Stimulated activated CD4-positive, alpha-beta T cell treated with anti-CD3 and anti-CD28 coated beads, Interleukin-15, amount 100 ng/mL, for 1 hour (primary cell): Measurements from ENCODE around the gene EPRS1.
A peak's percentile ranks its signal among the peaks of the same experiment; 100 is the strongest.
"Not testable (repeated sequence)": the region's sequence is repeated elsewhere in the genome, so short reads cannot be mapped to it uniquely, and the experiment has no call there.

ENCODE experiments used
- DNase-seq, 2 donors: peaks; one replicate each; pipeline ENCODE4 v3.0.0-alpha.2; 2020; ENCODE audit warnings: low read depth in 1 of 2, low spot score in 1 of 2

EPRS1 gene

GRCh38 chr1:220046052-220046930 is at the start of gene EPRS1:
EPRS1 (minus strand) TSS chr1:220046505; CDS start chr1:220046388, 117 bp downstream.
- DNase-seq: peak; percentile 86 to 87

DNA sequence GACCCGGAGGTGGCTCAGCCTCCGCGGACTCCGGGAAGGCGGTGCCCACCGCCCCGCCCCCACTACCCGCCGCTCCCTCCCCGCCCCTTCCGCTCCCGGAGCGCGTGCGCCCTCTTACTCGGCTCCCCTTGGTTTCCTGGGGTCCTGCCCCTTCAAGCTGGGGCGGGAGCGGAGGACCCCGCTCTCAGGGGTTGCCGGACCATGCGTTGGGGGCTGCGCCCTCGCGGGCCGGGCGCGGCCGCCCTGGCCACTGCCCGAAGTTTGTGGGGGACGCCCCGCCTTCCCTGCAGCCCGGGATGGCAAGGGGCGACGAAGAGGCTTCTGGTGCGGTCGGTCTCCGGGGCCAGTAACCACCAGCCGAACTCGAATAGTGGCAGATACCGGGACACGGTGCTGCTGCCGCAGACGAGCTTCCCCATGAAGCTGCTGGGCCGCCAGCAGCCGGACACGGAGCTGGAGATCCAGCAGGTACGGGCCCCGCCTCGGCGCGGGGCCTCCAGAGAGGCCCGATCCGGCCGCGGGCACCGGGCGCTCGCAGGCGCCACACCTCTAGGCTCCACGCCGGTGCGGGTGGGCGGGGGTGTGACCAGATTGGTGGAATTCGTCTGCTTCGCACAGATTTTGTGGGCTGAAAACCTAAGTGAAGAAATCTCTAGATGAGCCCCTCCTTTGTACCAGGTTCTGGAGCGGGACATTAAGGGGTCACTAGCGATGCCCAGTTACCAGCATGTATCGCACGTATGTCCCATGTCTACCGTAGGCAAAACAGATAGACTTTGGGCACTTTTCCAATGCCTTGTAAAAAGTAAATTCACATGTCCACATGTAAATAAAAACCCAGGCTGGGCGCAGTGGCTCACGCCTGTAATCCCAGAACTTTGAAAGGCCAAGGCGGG is 48.0 kb upstream of the EPRS1 start, which contains the start of gene IARS2:
IARS2 (plus strand) TSS at position 117 of the 896 bp plus-strand sequence; CDS start at position 202, 85 bp downstream.
- DNase-seq: peak; percentile 83 to 95

DNA sequence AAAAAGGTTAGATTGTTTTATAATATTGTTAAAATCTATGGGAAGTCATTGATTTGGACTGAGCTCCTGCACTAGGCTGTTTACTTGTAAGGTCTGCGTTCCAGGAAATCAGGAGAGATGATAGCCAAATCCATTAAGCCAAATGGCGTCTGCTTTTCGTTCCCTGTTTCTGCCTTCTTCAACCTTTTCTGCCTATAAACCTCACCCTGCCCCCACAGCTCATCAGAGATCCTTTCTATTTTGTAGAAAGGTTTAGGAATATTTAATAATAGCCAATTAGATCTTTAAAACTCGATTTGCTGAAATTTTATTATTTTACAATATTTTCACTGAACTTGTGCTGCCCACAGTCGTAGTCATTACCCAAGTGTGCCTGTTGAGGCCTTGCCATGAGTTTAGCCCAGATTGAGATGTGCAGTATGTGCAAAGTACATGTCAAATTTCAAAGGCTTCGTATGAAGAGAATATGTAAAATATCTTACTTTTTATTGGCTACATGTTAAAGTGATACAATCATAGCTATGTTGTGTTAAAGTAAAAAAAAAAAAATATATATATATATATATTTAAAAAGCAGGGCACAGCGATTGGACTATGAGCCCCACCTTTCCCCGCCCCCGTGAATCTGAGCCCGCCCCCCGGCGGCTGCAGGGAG is 47.2 kb upstream of the EPRS1 start:
- DNase-seq: no peak

- DNase-seq: no peak
Measured at GRCh38 chr1:220092694-220093093, 46.4 kb upstream of the EPRS1 start.

GRCh38 chr1:220089650-220090556 is 43.6 kb upstream of the EPRS1 start, which contains the start of gene BPNT1:
BPNT1 (minus strand) TSS chr1:220089788; CDS start chr1:220079846, 9,942 bp downstream.
- peak; percentile 91 to 94 for DNase-seq

DNA sequence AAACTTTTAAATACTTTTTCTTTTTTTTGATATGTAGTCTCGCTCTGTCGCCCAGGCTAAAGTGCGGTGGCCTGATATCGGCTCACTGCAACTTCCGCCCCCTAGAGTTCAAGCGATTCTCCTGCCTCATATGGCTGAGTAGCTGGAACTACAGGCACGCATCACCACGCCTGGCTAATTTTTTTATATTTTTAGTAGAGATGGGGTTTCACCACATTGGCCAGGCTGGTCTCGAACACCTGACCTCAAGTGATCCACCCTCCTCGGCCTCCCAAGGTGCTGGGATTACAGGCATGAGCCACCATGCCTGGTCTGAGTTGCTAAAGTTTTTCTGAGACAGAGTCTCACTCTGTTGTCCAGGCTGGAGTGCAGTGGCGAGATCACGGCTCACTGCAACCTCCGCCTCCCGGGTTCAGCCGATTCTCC is 40.0 kb upstream of the EPRS1 start:
- DNase-seq: not testable (repeated sequence)

DNA sequence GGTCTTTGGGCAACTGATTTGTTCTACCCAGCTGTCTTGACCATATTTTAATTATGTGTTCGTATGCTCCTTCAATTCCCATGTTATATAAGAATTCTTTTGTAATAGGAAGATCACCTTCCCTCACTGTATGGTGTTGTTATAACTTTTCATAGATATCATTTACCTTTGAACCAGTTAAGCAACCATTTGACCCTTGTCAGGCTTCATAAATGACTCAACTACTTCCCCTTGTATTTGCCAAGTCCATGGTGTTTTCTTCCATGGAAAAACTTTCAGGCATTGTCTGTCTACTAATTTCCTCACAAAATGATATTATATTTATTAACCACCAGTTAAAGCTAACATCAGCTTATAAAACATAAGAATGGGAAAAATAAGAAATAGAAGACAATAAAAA is 38.2 kb upstream of the EPRS1 start:
- no peak for DNase-seq

DNA sequence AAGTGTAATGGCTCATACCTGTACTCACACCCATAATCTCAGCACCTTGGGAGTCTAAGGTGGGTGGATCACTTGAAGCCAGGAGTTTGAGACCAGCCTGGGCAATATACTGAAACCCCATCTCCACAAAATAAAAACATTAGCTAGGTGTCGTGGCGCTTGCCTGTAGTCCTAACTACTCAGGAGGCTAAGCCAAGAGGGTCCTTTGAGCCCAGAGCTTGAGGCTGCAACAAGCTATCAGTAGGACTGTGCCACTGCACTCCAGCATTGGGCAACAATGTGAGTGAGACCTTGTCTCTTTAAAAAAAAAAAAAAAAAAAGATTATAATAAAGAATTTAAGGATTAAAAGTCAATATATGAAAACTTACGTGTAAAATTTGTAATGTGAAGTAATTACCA is 31.6 kb upstream of the EPRS1 start:
- DNase-seq: no peak

GRCh38 chr1:220076861-220077762 is 30.8 kb upstream of the EPRS1 start:
- no peak for DNase-seq

- DNase-seq: no peak
Measured at GRCh38 chr1:220067269-220068204, 21.2 kb upstream of the EPRS1 start.

DNA sequence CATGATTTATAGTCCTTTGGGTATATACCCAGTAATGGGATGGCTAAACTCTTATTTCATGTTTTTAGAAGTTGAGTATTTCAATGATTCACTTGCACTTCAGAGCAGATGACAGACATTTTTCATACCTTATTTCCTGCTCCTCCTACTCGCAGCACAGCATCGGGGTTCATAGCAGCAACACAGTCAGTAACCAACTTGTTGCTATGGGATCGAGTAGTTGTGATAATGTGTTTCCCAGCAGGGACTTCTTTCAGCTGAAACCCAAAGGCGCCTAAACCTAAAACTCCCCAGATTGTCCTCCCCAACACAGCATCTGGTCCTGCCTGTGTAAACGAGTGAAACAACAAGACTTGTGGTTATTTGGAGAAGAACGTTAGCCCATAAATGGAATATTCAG is 16.3 kb upstream of the EPRS1 start:
- no peak for DNase-seq

DNA sequence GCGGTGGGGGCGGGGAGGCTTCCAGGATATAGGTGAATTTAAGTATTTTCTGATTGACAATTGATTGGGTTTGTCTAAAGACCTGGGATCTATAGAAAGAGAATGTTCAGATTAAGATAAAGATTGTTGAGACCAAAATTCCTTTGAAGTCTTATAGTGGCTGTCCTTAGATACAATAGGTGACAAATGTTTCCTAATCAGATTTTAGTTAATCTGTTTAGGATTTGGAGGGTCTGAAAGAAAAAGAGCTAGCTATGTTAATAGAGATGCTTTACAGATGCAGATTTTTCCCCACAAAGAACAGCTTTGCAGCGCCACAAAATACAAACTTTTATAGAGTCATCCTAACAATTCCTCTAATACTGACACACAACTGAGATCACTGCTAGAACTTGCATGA is 14.6 kb upstream of the EPRS1 start:
- DNase-seq: no peak

DNA sequence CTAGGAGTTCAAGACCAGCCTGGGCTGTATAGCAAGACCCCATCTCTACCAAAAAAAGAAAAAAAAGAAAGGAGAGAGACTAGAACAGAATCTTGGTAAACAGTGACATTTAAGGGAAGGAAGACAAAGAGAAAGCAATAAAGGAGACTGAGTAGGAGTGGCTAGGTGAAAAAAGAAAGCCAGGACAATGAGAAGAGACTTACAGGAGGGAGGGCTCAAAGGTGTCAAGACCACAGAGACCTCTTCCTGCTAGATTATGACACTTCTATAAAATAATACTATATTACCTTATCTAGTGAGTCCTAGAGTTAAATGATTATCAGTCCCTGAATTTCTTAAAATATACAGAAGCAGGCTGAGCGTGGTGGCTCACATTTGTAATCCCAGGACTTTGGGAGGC is 10.1 kb upstream of the EPRS1 start:
- DNase-seq: no peak

- no peak for DNase-seq
Measured at GRCh38 chr1:220045356-220046051, 801 bp downstream of the EPRS1 start.

GRCh38 chr1:220044678-220045355 is 1.5 kb downstream of the EPRS1 start:
- DNase-seq: no peak

DNA sequence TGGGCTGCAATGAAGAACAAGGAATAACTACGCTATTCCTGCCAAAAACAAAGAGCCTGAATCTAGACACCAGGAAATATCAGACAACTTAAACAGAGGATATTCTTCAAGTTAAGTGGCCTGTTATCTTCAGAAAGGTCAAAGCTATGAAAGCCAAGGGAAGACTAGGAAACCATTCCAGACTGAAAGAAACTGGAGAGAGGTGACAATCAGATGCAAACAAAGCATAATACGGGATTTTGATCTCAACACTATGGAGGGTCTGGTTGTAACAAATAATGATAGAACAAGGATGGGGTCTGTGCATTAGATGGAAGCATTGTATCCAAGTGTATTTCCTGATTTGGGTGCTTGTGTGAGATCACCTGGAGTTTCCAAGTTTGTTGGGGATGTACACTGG is 2.7 kb downstream of the EPRS1 start:
- DNase-seq: no peak
